HG03432 (cell line): ENCODE data around the gene CD276.
A peak's percentile ranks its signal among the peaks of the same experiment; 100 is the strongest.
"Not testable (repeated sequence)": the region's sequence is repeated elsewhere in the genome, so short reads cannot be mapped to it uniquely, and the experiment has no call there.

Experiments used
- ATAC-seq: cut with Tn5 transposase; IDR thresholded peaks from one replicate; pipeline ENCODE4 v1.9.1; 2021; ENCODE audit warnings: mild to moderate bottlenecking, moderate library complexity; ENCODE audit not compliant: unreplicated experiment

CD276 gene

DNA sequence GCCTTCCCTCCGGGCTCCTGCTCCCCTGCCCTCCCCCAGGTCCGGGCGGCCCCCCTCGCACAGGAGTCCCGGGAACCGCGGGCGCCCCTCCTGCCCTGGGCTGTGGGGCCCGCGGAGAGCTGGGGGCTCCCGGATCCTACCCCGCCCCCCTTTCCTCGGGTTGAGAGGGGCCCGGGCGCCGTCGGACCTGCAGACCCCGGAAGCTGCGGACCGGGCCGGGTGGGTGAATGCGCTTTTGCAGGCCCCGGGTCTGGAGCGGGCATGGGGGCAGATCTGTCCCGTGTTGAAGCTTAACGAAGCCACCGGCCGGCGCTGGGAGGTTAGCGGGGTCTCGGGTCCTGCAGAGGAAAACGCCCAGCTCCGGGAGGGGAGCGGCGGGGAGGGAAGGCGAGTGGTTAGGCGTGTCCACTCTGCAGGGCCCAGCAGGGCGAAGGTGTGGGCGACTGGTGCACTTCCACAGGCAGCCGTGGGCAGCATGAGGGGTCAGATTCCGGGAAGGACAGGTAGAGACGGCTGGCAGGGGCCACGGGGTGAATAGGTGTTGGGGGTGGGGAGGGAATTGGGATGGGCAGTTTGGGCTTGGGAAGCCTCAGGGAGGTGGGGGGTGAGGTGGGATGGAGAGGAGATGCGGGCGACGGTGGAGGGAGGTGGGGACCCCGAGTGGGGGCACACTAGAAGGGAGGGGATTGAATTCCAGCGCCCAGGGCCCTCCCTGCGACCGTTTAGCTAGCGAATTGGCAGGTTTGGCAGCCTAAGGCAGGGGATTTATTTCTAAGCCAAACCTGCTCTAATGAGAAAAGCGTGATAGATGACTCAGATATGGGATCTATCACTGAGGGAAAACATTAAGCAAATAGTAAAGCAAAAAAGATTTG lies 635 bp downstream of the CD276 start:
- no peak for ATAC-seq

DNA sequence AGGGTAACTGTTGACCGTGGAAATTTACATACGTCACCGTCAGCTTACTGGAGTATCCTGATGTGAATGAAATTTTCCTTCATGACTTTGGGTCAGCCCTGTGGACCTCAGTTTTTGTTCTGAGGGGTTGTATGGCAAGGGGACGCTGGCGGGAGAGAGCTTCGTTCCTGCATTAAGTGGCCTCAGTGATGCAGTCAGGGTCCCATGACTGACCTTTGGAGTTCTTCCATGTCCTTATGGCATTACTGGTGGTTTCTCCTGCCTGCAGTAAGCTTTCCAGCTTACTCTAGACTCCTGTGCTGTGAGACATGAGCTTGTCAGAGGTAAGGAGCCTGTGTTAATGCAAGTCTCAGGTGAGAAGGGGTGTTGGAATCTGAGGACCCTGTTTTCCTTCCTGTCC lies 1.8 kb downstream of the CD276 start:
- ATAC-seq: no peak

DNA sequence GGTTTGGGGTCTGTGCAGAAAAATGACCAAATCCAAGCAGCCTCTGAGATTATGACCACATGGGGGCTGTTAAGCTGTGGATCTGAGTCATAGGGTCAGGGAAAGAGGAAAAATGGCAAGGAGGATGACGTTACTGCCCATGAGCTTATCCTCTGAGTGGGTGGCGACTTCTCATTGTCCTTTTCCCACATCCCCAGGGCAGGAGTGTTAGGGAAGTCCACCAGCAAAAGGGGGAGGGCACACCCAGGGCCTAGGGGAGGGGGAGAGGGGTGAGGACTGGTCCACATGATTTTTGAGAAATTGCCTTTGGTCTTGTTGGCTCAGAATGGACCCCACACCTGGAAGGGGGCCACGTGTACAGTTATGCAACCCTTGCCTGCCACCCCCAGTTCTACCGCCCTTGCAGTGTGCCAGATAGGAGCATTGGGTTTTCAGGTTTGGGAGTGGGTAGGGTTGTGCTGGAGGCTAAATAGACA lies 2.6 kb downstream of the CD276 start:
- no peak for ATAC-seq

DNA sequence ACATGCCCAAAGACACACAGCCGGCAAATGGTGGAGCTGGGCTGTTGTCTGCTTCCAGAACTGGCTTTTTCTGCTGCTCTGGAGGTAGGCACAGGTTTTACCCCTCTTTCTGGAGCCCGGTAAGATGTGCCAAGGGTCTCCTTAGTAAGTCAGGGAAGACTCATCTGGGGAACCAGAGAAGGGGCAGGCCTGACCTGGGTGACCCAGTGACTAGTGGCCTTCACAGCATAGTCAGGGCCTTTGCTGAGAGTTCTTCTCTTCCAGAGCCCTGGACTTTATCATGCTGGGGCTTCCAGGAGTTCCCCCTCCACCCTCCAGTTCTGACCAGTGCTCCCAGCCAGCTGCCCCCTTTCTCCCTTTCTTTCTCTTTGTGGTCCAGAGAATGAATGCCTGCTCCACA lies 3.2 kb downstream of the CD276 start:
- ATAC-seq: no peak

DNA sequence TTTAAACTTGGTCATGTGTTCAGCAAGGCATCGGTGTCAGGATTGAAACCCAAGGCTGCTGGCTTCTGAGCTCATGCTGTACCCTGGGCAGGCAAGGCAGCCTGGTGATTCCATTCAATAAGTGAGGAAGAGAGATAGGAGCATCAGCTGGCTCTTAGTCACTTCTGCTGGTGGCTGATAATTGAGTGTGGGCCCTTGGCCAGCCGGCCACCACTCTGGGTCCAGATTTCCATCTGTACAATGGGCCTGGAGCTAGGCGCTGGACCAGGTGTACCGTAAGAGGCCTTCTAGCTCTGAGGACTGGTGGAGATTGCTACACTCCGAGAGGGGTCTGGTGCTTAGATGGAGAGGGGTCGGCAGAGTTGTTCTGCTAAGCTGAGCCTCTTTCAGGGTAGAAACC lies 4.3 kb downstream of the CD276 start:
- ATAC-seq: no peak

DNA sequence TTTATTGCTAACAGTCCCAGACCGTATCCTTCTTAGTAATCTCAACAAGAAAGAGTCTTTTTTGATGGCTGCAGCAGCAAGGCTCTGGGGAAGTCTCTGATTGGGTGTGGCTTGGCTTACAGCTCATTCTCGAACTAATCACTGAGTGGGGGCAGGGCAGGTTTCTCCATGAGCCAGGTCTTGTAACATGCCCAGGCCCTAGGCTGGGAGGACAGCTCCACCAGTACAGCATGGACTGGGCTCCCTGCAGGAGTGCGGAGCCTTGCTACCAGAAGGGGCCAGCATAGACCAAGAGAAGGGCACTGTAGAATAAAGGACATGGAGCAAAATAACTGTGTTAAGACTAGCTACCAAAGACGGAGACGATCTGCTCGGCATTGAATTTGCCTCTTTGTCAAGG lies 7.2 kb downstream of the CD276 start:
- ATAC-seq: no peak

DNA sequence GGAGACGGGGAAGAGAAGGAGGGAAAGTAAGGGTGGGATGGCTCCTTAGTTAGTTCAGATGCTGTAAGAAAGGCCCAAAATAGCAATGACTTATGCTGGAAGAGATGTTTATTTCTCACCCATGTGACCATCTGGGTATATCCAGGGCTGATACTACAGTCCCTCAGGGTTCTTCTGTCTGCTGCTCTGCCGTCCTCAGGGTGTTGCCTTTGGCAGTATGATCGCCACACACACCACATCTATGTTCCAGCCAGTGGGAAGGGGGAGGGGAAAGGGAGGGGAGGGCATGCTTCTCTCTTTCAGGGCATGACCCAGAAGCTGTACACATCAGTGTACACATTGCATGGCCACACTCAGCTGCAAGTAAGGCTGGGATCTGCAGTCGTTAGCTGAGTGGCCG lies 10.2 kb downstream of the CD276 start:
- no peak for ATAC-seq

DNA sequence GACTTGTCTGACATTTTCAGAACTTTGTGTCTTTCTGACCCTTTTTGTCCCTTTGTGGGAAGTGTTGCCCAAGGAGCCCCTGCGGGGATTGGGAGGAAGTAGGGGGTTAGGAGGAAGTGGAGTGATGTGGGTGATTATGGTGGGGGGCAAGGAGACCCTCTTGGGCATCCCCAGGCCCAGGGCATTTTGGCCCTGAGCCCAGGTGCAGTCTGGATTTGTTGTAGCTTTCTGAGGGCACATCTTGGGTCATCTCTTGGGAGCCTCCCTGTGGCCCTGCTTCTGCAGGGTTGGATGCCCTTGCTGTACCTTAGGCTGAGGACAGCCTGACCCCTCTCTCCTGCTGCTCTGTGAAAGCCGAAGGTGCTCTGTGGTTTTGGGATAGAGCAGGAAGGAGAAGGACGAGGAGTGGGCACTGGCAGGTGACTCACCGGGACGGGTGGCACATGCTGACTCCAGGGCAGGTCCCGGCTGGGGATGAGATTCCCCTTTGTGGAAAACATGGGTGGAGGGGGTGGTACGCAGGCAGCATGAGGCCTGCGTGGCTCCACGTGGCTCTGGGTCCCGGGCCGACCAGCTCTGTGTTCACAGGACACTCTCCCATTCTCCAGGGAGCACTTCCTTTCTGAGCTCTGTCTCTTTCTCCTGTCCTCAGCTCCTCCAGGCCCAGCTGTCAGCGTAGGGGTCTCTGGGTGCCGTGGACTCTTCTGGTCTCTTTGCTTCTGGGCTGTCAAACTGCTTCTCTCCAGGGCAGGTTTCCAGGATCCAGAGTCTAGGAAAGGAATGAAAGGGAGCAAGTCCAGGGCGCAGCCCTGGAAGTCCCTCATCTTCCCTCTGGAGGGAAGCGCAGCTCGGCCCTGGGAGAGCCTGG lies 11.8 kb downstream of the CD276 start:
- no peak for ATAC-seq

DNA sequence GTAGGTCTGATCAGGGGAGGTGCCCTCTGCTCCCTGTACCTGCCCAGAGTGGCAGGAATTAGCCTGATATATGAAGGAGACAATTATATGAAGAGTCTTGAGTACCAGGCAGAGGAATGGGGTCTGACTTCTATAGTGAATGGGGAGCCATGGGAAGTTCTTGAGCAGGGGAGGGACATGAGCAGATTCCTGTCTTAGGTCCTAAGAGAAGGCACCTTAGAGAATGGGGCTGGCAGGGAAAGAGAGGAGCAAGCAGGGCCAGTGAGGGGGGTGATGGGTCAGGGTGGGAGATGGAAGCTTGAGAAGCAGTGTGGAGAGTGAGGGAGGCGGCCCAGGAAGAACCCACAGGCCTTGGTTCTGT lies 12.4 kb downstream of the CD276 start:
- ATAC-seq: no peak

DNA sequence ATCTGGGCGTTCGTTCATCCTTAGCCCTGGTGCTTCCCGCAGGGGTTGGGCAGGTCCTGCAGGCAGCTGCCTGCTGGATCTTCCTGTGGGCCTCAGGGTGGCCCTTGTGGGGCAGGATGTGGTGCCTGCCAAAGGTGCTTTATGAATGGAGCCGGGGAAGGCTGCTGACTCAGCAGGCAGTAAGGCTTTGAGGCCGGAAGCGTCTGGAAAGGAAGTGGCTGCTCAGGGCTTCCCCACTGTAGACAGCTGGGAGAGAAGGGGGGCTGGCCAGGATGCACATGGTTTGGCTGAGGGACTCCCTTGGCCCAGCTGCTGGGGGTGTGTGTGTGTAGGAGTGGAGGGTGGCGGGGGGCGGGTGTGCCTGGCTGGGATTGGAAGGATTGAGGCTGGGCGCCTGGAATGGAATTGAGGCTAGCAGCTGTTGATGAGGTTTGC lies 12.9 kb downstream of the CD276 start:
- ATAC-seq: peak; percentile 83

DNA sequence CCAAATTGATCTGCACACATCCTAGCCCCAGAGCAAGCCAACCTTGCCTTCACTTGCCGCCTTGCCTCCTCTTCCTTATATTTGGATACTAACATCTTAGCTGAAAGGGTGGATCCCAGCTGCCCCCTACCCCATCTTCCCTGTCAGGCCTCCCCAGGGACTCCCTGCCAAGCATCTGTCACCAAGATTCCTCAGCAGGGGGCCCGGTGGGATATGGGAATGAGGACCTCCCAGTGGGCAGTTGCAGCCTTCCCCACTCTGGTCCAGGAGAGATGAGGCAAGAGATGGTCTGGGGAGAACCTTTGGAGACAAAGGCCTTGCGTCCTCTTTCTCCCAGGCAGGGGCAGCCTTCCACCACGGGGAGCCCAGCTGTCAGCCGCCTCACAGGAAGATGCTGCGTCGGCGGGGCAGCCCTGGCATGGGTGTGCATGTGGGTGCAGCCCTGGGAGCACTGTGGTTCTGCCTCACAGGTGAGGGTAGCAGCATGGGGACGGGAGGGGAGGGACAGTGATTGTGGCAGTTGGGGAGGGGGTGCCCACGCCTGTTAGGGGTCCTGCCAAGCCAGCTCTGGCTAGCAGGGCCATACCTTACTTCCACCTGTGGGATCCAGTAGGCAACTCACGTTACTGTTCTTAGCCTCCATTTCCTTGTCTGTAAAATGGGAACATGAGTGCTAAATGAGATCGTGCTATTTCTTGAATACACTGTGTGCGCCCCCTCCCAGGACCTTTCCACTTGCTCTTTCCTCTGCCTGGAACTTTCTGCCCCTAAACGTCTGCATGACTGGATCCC lies 15.3 kb downstream of the CD276 start:
- ATAC-seq: no peak

DNA sequence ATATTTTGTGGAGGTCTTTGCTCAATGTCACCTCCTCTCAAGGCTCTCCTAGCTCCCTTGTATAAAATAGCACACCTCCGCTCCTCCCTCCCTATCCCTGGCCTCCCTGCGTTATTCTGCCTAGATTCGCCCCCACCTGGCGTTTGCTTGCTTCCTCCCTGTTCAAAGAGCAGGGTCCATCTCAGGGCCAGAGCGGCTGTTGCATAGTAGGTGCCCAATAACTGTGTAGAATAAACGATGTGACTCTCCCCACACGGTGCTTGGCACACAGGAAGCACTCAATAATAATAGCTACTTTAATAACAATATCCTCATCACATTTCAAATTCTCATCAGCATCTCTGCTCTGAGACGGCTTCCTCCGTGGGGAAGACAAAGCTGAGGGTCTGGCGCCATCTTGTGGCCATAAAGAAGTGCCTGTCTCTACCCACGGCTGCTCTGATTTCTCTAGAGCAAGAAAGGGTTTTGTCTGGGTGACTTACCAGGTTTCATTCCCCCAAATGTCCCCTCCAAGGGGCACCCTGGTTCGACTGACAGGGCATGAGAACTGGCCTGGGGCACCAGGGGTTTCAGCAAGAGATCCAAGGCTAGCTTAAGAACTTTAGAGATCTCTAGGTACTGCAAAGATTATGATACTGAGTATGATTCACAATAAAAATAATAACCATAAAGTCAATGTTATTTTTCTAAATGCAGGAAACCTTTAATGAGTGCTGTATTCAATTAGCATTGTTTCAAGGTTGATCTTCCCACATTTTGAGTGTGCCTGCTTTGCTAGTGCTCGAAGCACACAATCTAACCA lies 16.1 kb downstream of the CD276 start:
- ATAC-seq: no peak

DNA sequence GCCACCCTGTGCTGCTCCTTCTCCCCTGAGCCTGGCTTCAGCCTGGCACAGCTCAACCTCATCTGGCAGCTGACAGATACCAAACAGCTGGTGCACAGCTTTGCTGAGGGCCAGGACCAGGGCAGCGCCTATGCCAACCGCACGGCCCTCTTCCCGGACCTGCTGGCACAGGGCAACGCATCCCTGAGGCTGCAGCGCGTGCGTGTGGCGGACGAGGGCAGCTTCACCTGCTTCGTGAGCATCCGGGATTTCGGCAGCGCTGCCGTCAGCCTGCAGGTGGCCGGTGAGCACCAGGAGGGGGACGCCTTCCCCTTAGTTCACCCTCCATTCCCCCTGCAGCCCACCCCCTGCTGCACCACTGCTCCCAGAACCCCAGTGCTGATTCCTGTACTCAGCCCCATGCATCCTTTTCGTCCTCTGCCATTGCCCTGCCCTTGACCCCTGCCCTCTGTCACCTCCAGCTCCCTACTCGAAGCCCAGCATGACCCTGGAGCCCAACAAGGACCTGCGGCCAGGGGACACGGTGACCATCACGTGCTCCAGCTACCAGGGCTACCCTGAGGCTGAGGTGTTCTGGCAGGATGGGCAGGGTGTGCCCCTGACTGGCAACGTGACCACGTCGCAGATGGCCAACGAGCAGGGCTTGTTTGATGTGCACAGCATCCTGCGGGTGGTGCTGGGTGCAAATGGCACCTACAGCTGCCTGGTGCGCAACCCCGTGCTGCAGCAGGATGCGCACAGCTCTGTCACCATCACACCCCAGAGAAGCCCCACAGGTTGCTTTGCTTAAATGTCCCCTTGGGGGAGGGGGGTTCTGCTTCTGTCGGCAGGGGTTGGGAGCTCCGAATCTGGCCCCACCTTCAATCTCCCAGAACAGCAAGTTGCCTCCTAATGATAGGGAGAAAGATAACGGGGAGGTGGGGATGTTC lies 18.4 kb downstream of the CD276 start:
- not testable (repeated sequence) for ATAC-seq

DNA sequence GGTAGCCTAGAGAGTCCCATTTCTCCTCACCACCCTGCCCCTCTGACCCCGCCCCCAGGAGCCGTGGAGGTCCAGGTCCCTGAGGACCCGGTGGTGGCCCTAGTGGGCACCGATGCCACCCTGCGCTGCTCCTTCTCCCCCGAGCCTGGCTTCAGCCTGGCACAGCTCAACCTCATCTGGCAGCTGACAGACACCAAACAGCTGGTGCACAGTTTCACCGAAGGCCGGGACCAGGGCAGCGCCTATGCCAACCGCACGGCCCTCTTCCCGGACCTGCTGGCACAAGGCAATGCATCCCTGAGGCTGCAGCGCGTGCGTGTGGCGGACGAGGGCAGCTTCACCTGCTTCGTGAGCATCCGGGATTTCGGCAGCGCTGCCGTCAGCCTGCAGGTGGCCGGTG lies 19.4 kb downstream of the CD276 start:
- ATAC-seq: not testable (repeated sequence)

DNA sequence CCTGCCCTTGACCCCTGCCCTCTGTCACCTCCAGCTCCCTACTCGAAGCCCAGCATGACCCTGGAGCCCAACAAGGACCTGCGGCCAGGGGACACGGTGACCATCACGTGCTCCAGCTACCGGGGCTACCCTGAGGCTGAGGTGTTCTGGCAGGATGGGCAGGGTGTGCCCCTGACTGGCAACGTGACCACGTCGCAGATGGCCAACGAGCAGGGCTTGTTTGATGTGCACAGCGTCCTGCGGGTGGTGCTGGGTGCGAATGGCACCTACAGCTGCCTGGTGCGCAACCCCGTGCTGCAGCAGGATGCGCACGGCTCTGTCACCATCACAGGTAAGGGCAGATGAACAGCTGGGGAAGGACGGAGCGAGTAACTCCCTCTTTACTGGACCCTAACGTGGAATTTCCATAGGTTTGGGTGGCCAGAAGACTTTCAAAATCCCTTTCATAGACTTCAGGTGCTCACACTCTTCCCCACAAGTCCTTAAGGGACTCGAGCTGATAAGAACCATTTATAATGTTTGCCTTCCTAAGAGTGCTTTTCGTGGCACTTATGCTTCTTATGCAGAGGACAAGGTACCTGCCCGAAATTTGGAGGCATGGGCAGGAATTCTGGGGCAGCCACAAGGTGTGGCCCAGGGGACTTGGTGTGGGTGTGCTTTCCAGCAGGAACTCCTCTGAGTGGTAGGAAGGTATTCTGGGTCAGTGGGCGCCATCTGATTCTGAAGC lies 20.1 kb downstream of the CD276 start:
- not testable (repeated sequence) for ATAC-seq

DNA sequence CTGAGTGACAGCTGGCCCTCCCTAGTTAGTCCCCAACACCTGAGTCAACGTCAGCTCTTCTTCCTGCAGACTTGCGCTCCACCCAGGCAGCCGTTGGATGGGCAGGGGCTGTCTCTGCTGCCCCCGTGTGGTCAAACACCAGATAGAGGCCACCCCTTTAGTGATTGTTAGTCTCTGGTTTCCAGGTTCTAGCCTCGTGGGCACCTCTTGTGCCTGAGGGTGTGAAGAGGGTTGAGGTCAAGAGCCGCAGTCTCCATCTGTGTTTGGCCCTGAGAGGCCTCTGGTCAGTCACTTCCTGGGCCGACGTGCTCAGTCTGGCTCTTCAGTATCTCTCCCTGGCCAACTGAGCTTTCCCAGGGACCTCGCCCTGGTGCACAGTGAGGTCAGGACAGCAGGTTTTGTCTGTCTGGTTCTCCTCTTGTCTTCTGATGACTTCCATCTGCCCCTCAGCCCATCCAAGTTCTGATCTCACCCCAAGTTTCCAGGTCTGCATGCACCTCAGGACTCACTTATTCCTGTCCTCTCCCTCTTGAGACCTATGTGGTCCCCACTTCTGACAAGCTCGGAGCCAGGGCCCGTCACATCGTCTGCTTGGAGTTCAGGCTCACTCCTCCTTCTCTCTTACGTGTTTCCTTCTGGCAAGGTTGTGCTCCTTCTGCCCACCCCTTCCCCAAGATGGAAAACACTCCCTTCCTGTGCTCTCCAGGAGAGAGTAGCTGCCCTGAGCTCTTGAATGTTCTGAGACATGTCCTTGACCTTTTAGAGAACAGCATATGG lies 20.9 kb downstream of the CD276 start:
- no peak for ATAC-seq

DNA sequence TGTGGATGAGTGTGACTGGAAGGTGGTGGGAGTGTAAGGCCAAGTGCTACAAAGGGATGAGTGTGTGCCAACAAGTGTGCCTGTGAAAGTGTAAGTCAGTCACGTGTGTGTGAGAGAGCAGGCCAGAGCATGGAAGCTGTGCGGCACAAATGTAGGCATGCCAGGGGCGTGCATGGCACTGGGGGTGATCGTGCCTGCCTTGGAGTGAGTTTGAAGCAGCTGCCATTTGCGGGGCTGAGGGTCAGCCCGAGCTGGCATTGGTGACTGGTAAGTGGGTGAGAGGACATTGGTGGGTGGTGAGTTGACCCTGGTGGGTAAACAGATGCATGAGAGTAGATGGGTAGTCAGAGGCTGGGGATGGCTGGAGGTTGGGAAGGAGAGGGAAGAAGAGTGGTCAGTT lies 24.5 kb downstream of the CD276 start:
- no peak for ATAC-seq

DNA sequence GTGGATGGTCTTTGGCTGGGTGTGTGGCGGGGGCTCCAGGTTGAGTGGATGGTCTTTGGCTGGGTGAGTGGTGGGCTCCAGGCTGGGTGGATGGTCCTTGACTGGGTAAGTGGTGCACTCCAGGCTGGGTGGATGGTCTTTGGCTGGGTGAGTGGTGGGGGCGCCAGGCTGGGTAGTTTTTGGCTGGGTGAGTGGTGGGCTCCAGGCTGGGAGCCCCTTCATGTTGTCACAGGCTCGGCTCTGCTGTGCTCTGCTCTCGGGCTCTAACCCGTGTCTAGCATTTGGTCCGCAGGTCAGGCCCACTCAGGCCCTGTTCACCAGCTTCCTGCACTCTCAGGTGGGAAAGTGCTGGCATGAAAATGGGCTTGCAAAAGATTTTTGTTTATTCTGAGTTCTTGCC lies 25.1 kb downstream of the CD276 start:
- no peak for ATAC-seq
